Astrocyte of the spinal cord (primary cell): ENCODE measurements around the gene SLC37A3.
"Not testable (repeated sequence)": the region's sequence is repeated elsewhere in the genome, so short reads cannot be mapped to it uniquely, and the experiment has no call there.

Source experiments
- DNase-seq: peaks from one replicate; pipeline ENCODE4 v3.0.0; 2011; ENCODE audit warnings: low read depth, low spot score
- H3K4me3 ChIP-seq: 2 replicates; pipeline ENCODE4 v1.5.1; 2011; ENCODE audit warnings: low read depth, mild to moderate bottlenecking, low read length, moderate library complexity
- CTCF ChIP-seq: IDR thresholded peaks from 2 replicates; pipeline ENCODE4 v1.5.1; 2012; ENCODE audit warnings: low read depth, mild to moderate bottlenecking, low read length, inconsistent platforms
- in situ Hi-C: cut with HindIII; loops from 2 replicates; pipeline ENCODE4 v1.10.0; 2017; ENCODE audit warnings: low sequenced_read_pairs

Gene SLC37A3

DNA sequence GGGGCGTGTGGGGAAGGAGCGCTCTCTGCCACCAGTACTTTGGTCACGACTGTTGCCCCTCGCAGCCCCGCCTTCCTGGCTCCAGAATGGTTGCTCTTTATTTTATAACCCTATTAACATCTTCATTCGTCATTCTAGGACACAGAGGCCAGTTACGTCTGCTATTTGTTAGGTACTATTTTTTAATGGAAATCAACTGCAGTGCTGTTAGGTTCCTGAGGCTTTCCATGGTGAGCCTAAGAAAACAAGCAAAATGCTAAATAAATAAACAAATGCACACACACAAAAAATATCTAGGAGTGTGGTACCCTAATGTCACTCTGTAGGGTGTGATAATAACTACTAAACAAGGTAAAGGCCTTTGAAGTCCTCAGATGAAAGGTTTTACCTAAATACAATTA lies 71.1 kb downstream of the SLC37A3 start:
- in situ Hi-C loops = no loop called here
- DNase-seq = no peak
- H3K4me3 ChIP-seq = no peak overlapping the region
- no peak for TF ChIP-seq CTCF

GRCh38 chr7:140326116-140326928 lies 72.0 kb downstream of the SLC37A3 start:
- peak; percentile 74 for DNase-seq
- peak; percentile 86 for TF ChIP-seq CTCF
- in situ Hi-C loops = no loop called here
- no peak overlapping the region for H3K4me3 ChIP-seq

GRCh38 chr7:140325600-140325999 lies 72.7 kb downstream of the SLC37A3 start:
- no peak for TF ChIP-seq CTCF
- no peak overlapping the region for H3K4me3 ChIP-seq
- in situ Hi-C loops = no loop called here
- no peak for DNase-seq

- H3K4me3 ChIP-seq = no peak overlapping the region
- in situ Hi-C loops = no loop called here
- TF ChIP-seq CTCF = no peak
- DNase-seq = no peak
Observed at GRCh38 chr7:140324714-140325113, 73.6 kb downstream of the SLC37A3 start.

GRCh38 chr7:140322759-140323158 lies 75.6 kb downstream of the SLC37A3 start:
- H3K4me3 ChIP-seq = no peak overlapping the region
- in situ Hi-C loops = no loop called here
- no peak for TF ChIP-seq CTCF
- DNase-seq = no peak

DNA sequence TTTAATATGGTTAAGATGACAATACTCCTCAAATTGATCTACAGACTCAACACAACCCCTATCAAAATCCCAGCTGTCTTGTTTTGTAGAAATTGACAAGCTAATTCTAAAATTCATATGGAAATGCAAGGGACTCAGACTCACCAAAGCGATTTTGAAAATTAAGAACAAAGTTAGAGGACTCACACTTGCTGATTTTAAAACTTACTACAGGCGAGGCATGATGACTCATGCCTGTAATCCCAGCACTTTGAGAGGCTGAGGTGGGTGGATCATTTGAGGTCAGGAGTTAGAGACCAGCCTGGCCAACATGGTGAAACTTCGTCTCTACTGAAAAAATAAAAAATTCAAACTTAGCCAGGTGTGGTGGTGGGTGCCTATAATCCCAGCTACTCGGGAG lies 78.3 kb downstream of the SLC37A3 start:
- in situ Hi-C loops, H3K4me3 ChIP-seq, DNase-seq: not testable (repeated sequence)

GRCh38 chr7:140317999-140318398 lies 80.3 kb downstream of the SLC37A3 start:
- no peak for TF ChIP-seq CTCF
- DNase-seq = no peak
- in situ Hi-C loops = no loop called here
- no peak overlapping the region for H3K4me3 ChIP-seq
